SK-N-SH (cell line): ENCODE measurements around the gene RAB11B.
"Not testable (repeated sequence)": the region's sequence is repeated elsewhere in the genome, so short reads cannot be mapped to it uniquely, and the experiment has no call there.

Source experiments
- MXI1 ChIP-seq: IDR thresholded peaks from 2 replicates; pipeline ENCODE4 v1.6.1; 2012; ENCODE audit warnings: mild to moderate bottlenecking, low read depth, low read length, improper control_type of control experiment
- NRF1 ChIP-seq: IDR thresholded peaks from 2 replicates; pipeline ENCODE4 v1.6.1; 2012; ENCODE audit warnings: low read depth, mild to moderate bottlenecking, low read length
- POLR2AphosphoS5 ChIP-seq: IDR thresholded peaks from 2 replicates; pipeline ENCODE4 v1.6.1; 2012; ENCODE audit warnings: low read depth, low read length
- RFX5 ChIP-seq: IDR thresholded peaks from 2 replicates; pipeline ENCODE4 v1.6.1; 2012; ENCODE audit warnings: mild to moderate bottlenecking, improper control_type of control experiment, low read length
- SIN3A ChIP-seq: IDR thresholded peaks from 2 replicates; pipeline ENCODE4 v1.6.1; 2012; ENCODE audit warnings: low read depth, mild to moderate bottlenecking, low read length, moderate library complexity, borderline replicate concordance
- SMC3 ChIP-seq: IDR thresholded peaks from 2 replicates; pipeline ENCODE4 v1.6.1; 2012; ENCODE audit warnings: low read depth, low read length, improper control_type of control experiment
- TF ChIP-seq, protein P1 (sequence below): IDR thresholded peaks from 2 replicates; pipeline ENCODE4 v1.6.1; 2012; ENCODE audit warnings: mild to moderate bottlenecking, low read depth, low read length, moderate library complexity
- TF ChIP-seq, protein P2 (sequence below): fragments of 200-600 bp; sonication (generic); IDR thresholded peaks from 2 replicates; pipeline ENCODE4 v1.6.1; 2017; ENCODE audit warnings: antibody characterized with exemption, mild to moderate bottlenecking, moderate library complexity

DNA sequence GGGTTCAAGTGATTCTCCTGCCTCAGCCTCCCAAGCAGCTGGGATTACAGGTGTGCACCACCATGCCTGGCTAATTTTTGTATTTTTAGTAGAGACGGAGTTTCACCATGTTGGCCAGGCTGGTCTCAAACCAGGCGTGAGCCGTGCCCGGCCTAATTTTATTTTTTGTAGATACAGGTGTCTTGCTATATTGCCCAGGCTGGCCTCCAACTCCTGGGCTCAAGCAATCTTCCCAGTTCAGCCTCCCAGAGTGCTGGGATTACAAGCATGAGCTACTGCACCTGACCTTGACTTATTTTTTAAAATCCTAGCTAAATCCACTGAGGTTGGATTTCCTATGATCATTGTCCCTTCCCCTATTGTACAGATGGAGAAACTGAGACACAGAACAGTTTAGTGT is 48.7 kb upstream of the RAB11B start:
- TF ChIP-seq RFX5, POLR2AphosphoS5, SIN3A, SMC3, NRF1, MXI1: not testable (repeated sequence)
- TF ChIP-seq, protein P1, sequence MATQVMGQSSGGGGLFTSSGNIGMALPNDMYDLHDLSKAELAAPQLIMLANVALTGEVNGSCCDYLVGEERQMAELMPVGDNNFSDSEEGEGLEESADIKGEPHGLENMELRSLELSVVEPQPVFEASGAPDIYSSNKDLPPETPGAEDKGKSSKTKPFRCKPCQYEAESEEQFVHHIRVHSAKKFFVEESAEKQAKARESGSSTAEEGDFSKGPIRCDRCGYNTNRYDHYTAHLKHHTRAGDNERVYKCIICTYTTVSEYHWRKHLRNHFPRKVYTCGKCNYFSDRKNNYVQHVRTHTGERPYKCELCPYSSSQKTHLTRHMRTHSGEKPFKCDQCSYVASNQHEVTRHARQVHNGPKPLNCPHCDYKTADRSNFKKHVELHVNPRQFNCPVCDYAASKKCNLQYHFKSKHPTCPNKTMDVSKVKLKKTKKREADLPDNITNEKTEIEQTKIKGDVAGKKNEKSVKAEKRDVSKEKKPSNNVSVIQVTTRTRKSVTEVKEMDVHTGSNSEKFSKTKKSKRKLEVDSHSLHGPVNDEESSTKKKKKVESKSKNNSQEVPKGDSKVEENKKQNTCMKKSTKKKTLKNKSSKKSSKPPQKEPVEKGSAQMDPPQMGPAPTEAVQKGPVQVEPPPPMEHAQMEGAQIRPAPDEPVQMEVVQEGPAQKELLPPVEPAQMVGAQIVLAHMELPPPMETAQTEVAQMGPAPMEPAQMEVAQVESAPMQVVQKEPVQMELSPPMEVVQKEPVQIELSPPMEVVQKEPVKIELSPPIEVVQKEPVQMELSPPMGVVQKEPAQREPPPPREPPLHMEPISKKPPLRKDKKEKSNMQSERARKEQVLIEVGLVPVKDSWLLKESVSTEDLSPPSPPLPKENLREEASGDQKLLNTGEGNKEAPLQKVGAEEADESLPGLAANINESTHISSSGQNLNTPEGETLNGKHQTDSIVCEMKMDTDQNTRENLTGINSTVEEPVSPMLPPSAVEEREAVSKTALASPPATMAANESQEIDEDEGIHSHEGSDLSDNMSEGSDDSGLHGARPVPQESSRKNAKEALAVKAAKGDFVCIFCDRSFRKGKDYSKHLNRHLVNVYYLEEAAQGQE, result not testable (repeated sequence)
- TF ChIP-seq, protein P2, sequence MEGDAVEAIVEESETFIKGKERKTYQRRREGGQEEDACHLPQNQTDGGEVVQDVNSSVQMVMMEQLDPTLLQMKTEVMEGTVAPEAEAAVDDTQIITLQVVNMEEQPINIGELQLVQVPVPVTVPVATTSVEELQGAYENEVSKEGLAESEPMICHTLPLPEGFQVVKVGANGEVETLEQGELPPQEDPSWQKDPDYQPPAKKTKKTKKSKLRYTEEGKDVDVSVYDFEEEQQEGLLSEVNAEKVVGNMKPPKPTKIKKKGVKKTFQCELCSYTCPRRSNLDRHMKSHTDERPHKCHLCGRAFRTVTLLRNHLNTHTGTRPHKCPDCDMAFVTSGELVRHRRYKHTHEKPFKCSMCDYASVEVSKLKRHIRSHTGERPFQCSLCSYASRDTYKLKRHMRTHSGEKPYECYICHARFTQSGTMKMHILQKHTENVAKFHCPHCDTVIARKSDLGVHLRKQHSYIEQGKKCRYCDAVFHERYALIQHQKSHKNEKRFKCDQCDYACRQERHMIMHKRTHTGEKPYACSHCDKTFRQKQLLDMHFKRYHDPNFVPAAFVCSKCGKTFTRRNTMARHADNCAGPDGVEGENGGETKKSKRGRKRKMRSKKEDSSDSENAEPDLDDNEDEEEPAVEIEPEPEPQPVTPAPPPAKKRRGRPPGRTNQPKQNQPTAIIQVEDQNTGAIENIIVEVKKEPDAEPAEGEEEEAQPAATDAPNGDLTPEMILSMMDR, result not testable (repeated sequence)
